SK-N-SH (cell line): ENCODE measurements around the gene MDH2.

ENCODE experiments used
- EZH2phosphoT487 ChIP-seq: fragments of 200-600 bp; sonication (generic); IDR thresholded peaks from 2 replicates; pipeline ENCODE4 v1.6.1; 2017; ENCODE audit warnings: low read depth, mixed run types, mild to moderate bottlenecking, antibody characterized with exemption, moderate library complexity, borderline replicate concordance
- GATA2 ChIP-seq: sonication (generic); formaldehyde crosslinking; IDR thresholded peaks from 2 replicates; pipeline ENCODE4 v1.5.0; 2020; ENCODE audit warnings: mild to moderate bottlenecking, missing genetic modification reagents
- MAX ChIP-seq: IDR thresholded peaks from 2 replicates; pipeline ENCODE4 v1.4.0; 2012; ENCODE audit warnings: low read depth
- POLR2AphosphoS5 ChIP-seq: IDR thresholded peaks from 2 replicates; pipeline ENCODE4 v1.6.1; 2012; ENCODE audit warnings: low read depth, low read length
- RAD21 ChIP-seq: IDR thresholded peaks from 2 replicates; pipeline ENCODE4 v1.6.1; 2012; ENCODE audit warnings: mild to moderate bottlenecking, low read length
- SIN3A ChIP-seq: IDR thresholded peaks from 2 replicates; pipeline ENCODE4 v1.6.1; 2012; ENCODE audit warnings: low read depth, mild to moderate bottlenecking, low read length, moderate library complexity, borderline replicate concordance
- TCF12 ChIP-seq: IDR thresholded peaks from 2 replicates; pipeline ENCODE4 v1.4.0; 2012
- YY1 ChIP-seq: IDR thresholded peaks from 2 replicates; pipeline ENCODE4 v1.4.0; 2012; ENCODE audit warnings: low read depth, mild to moderate bottlenecking
- TF ChIP-seq, protein P1 (sequence below): fragments of 200-600 bp; sonication (generic); IDR thresholded peaks from 2 replicates; pipeline ENCODE4 v1.6.1; 2017; ENCODE audit warnings: antibody characterized with exemption, mild to moderate bottlenecking, moderate library complexity
- TF ChIP-seq, protein P2 (sequence below): IDR thresholded peaks from 2 replicates; pipeline ENCODE4 v1.4.0; 2012; ENCODE audit warnings: low read depth, borderline replicate concordance

- TF ChIP-seq, protein P1, sequence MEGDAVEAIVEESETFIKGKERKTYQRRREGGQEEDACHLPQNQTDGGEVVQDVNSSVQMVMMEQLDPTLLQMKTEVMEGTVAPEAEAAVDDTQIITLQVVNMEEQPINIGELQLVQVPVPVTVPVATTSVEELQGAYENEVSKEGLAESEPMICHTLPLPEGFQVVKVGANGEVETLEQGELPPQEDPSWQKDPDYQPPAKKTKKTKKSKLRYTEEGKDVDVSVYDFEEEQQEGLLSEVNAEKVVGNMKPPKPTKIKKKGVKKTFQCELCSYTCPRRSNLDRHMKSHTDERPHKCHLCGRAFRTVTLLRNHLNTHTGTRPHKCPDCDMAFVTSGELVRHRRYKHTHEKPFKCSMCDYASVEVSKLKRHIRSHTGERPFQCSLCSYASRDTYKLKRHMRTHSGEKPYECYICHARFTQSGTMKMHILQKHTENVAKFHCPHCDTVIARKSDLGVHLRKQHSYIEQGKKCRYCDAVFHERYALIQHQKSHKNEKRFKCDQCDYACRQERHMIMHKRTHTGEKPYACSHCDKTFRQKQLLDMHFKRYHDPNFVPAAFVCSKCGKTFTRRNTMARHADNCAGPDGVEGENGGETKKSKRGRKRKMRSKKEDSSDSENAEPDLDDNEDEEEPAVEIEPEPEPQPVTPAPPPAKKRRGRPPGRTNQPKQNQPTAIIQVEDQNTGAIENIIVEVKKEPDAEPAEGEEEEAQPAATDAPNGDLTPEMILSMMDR: no peak
- TF ChIP-seq POLR2AphosphoS5 (no peak), YY1 (no peak), GATA2 (CRISPR knock-in tag) (no peak), RAD21 (no peak), MAX (no peak), TCF12 (no peak), SIN3A (no peak), EZH2phosphoT487 (no peak)
- TF ChIP-seq, protein P2, sequence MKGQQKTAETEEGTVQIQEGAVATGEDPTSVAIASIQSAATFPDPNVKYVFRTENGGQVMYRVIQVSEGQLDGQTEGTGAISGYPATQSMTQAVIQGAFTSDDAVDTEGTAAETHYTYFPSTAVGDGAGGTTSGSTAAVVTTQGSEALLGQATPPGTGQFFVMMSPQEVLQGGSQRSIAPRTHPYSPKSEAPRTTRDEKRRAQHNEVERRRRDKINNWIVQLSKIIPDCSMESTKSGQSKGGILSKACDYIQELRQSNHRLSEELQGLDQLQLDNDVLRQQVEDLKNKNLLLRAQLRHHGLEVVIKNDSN: no peak
These were observed 42.1 kb downstream of the MDH2 start for GRCh38 chr7:76089865-76090475.
